K562 (cell line): Measurements from ENCODE around the gene ZNF628. TPM values are rescaled to one million over a fixed set of nuclear protein-coding genes. Genes with fewer than 3 reads are reported as not detected.

Experiments
- CGGBP1 ChIP-seq: fragments of 250-450 bp; sonication (Bioruptor Pico); IDR thresholded peaks from 2 replicates; pipeline ENCODE4 v1.9.0; 2021; ENCODE audit warnings: mild to moderate bottlenecking
- DNMT1 ChIP-seq: fragments of 450-650 bp; IDR thresholded peaks from 2 replicates; pipeline ENCODE4 v1.6.1; 2016; ENCODE audit warnings: antibody characterized with exemption, mild to moderate bottlenecking
- GTF2E2 ChIP-seq: fragments of 200-800 bp; sonication (Bioruptor generic); IDR thresholded peaks from 2 replicates; pipeline ENCODE4 v1.6.1; 2016; ENCODE audit warnings: missing genetic modification characterization, missing compliant biosample characterization
- HLTF ChIP-seq: fragments of 450-650 bp; IDR thresholded peaks from 2 replicates; pipeline ENCODE4 v1.6.1; 2016
- JUN ChIP-seq, 2 experiments: sonication (generic) in 1 of 2; formaldehyde crosslinking in 1 of 2; IDR thresholded peaks; 2 replicates each; pipeline versions ENCODE4 v1.6.1 to v1.8.0; 2012 to 2022; ENCODE audit warnings: borderline replicate concordance in 2 of 2, mild to moderate bottlenecking in 2 of 2, improper control_type of control experiment in 1 of 2, low read depth in 1 of 2, low read length in 1 of 2, missing genetic modification reagents in 1 of 2
- KLF16 ChIP-seq: IDR thresholded peaks from 2 replicates; pipeline ENCODE4 v1.6.1; 2016; ENCODE audit warnings: antibody characterized with exemption
- MITF ChIP-seq: IDR thresholded peaks from 2 replicates; pipeline ENCODE4 v1.6.1; 2014; ENCODE audit warnings: antibody characterized with exemption
- NR2F6 ChIP-seq: fragments of 450-650 bp; formaldehyde crosslinking; IDR thresholded peaks from 2 replicates; pipeline ENCODE4 v1.4.0; 2020; ENCODE audit warnings: mild to moderate bottlenecking
- POLR2AphosphoS2 ChIP-seq: IDR thresholded peaks from 2 replicates; pipeline ENCODE4 v1.6.1; 2012; ENCODE audit warnings: low read length, improper control_type of control experiment
- POU5F1 ChIP-seq: fragments of 150-350 bp; IDR thresholded peaks from 2 replicates; pipeline ENCODE4 v1.6.1; 2014; ENCODE audit warnings: borderline replicate concordance, low read length, low read depth, mild to moderate bottlenecking; ENCODE audit not compliant: partially characterized antibody
- RBM22 ChIP-seq: fragments of 200-400 bp; formaldehyde crosslinking; IDR thresholded peaks from 2 replicates; pipeline ENCODE4 v1.6.1; 2018; ENCODE audit warnings: low read length, low read depth; ENCODE audit not compliant: poor library complexity, severe bottlenecking
- RFX1 ChIP-seq: fragments of 450-650 bp; IDR thresholded peaks from 2 replicates; pipeline ENCODE4 v1.6.1; 2016; ENCODE audit warnings: mild to moderate bottlenecking, moderate library complexity
- SMARCA4 ChIP-seq: fragments of 450-650 bp; IDR thresholded peaks from 2 replicates; pipeline ENCODE4 v1.6.1; 2016
- SRSF3 ChIP-seq: fragments of 200-400 bp; formaldehyde crosslinking; IDR thresholded peaks from 2 replicates; pipeline ENCODE4 v1.6.1; 2016; ENCODE audit warnings: mild to moderate bottlenecking, low read length, moderate library complexity; ENCODE audit not compliant: insufficient read depth
- YBX1 ChIP-seq: fragments of 450-650 bp; IDR thresholded peaks from 2 replicates; pipeline ENCODE4 v1.7.1; 2016; ENCODE audit warnings: mild to moderate bottlenecking
- ZBTB26 ChIP-seq: fragments of 450-650 bp; formaldehyde crosslinking; IDR thresholded peaks from 2 replicates; pipeline ENCODE4 v1.4.0; 2022; ENCODE audit warnings: missing genetic modification characterization
- ZBTB9 ChIP-seq: fragments of 450-650 bp; formaldehyde crosslinking; IDR thresholded peaks from 2 replicates; pipeline ENCODE4 v1.4.0; 2020; ENCODE audit warnings: mild to moderate bottlenecking, moderate library complexity
- ZNF133 ChIP-seq: fragments of 250-450 bp; sonication (Bioruptor Pico); IDR thresholded peaks from 2 replicates; pipeline ENCODE4 v1.4.0; 2020; ENCODE audit warnings: mild to moderate bottlenecking
- ZNF41 ChIP-seq: fragments of 250-450 bp; sonication (Bioruptor Pico); conservative IDR thresholded peaks from 2 replicates; pipeline ENCODE4 v1.4.0; 2020; ENCODE audit warnings: mild to moderate bottlenecking
- ZNF431 ChIP-seq: sonication (generic); formaldehyde crosslinking; IDR thresholded peaks from 2 replicates; pipeline ENCODE4 v1.8.0; 2022; ENCODE audit warnings: mild to moderate bottlenecking, missing genetic modification reagents
- polyA plus RNA-seq, 8 experiments: library from polyadenylated mRNA; depleted of rRNA in 4 of 8; stranded (reverse) in 5 of 8; unstranded in 3 of 8; fragments of >200 nt; fragmentation: Nextera tagmentation in 2 of 8; fragmentation: Illumina TruSeq in 1 of 8; extraction: Ambion mirVana in 2 of 8; extraction: Trizol in 1 of 8; gene quantifications; 2 replicates each; pipeline versions ENCODE4 v1.2.1 to v1.2.3, GENCODE V29; 2011 to 2014; ENCODE audit warnings: inconsistent platforms in 1 of 8, missing spikeins in 1 of 8
- total RNA-seq, 7 experiments: library from RNA; depleted of rRNA in 6 of 7; stranded (reverse); fragments of >200 nt in 6 of 7; fragmentation: Illumina TruSeq in 2 of 7; extraction: Trizol in 2 of 7; gene quantifications; 2 replicates each; pipeline versions ENCODE4 v1.2.1 to v1.2.3, GENCODE V29; 2011 to 2021; ENCODE audit warnings: low replicate concordance in 1 of 7
- TF ChIP-seq, protein P1 (sequence below): fragments of 450-650 bp; formaldehyde crosslinking; conservative IDR thresholded peaks from 2 replicates; pipeline ENCODE4 v1.4.0; 2022; ENCODE audit warnings: mild to moderate bottlenecking, missing genetic modification characterization
- TF ChIP-seq, protein P2 (sequence below): fragments of 250-450 bp; sonication (Bioruptor Pico); IDR thresholded peaks from 2 replicates; pipeline ENCODE4 v1.8.0; 2022; ENCODE audit warnings: inconsistent platforms, mild to moderate bottlenecking, moderate library complexity, borderline replicate concordance

ZNF628 gene
- total and polyA plus RNA-seq, 9 of the 15 experiments (the other 6 are each of a cell fraction or from before 2014, with no cell fraction given), result 0.13 to 13.6 (median 2.2) TPM; not detected in 3

DNA sequence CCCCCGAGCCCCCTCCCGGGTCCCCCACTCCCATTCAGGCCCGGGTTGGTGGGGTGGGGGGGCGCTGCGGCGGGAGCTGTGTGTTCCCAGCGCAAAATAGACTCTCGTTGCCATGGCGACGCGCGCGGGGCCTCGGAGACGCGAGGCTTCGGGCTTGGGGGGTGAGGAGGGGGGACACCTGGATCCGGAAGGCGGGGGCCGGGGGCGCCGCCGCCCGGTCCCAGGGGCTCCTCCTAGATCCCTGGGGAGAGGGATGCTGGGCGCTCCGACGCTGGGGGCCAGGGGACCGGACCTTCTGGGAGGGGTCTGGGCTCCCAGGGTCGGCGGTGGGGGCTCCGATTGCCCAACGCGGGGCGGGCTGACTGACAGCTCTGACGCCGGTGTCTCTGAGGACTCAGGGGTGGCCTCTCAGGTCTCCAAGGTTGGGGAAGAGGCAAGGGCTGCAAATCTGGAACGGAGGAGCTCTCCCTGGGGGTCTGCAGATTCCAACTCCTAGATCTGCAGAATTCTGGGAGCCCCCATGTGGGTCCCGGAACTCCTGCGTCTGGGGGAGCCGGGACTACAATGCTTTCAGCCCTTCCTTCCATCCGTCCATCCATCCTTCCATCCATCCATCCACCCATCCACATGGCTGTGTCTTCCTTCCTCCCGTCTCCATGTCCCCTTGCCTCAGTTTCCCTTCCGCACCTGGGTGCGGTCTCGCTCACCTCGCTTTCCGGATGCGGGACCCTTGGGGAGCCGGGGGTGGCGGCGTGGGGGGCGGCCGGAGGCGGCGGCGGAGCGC lies 24.3 kb upstream of the ZNF628 start (continued):
- TF ChIP-seq CGGBP1 (CRISPR knock-in tag) (no peak), POLR2AphosphoS2 (no peak; the same call in 1 of the 2 replicates), JUN (IDR thresholded peaks at IDR 0.05; ENCODE audit: borderline replicate concordance, low read depth, low read length) (no peak), JUN (CRISPR knock-in tag; IDR thresholded peaks at IDR 0.05; ENCODE audit: borderline replicate concordance) (no peak), POU5F1 (no peak), ZNF41 (CRISPR knock-in tag) (no peak), KLF16 (no peak), DNMT1 (no peak), RFX1 (peak; percentile 88), MITF (no peak), ZNF133 (CRISPR knock-in tag) (no peak), RBM22 (peak; percentile 60), SRSF3 (no peak), ZBTB9 (CRISPR knock-in tag) (no peak), ZNF431 (CRISPR knock-in tag) (no peak), YBX1 (no peak), SMARCA4 (no peak), ZBTB26 (CRISPR knock-in tag) (no peak), HLTF (no peak), NR2F6 (CRISPR knock-in tag) (no peak), GTF2E2 (tag) (no peak)
- TF ChIP-seq, protein P1, sequence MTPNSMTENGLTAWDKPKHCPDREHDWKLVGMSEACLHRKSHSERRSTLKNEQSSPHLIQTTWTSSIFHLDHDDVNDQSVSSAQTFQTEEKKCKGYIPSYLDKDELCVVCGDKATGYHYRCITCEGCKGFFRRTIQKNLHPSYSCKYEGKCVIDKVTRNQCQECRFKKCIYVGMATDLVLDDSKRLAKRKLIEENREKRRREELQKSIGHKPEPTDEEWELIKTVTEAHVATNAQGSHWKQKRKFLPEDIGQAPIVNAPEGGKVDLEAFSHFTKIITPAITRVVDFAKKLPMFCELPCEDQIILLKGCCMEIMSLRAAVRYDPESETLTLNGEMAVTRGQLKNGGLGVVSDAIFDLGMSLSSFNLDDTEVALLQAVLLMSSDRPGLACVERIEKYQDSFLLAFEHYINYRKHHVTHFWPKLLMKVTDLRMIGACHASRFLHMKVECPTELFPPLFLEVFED, result no peak
- TF ChIP-seq, protein P2, sequence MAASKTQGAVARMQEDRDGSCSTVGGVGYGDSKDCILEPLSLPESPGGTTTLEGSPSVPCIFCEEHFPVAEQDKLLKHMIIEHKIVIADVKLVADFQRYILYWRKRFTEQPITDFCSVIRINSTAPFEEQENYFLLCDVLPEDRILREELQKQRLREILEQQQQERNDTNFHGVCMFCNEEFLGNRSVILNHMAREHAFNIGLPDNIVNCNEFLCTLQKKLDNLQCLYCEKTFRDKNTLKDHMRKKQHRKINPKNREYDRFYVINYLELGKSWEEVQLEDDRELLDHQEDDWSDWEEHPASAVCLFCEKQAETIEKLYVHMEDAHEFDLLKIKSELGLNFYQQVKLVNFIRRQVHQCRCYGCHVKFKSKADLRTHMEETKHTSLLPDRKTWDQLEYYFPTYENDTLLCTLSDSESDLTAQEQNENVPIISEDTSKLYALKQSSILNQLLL (CRISPR knock-in tag), result no peak
